GM18526 (cell line): Measurements from ENCODE around the gene MMP14.

Source experiments
- POLR2A ChIP-seq: IDR thresholded peaks from 3 replicates; pipeline ENCODE4 v1.6.1; 2011; ENCODE audit not compliant: insufficient read length; ENCODE audit errors: extremely low read depth

The MMP14 gene

GRCh38 chr14:22847661-22848341, 11.4 kb downstream of the MMP14 start:
- no peak for TF ChIP-seq POLR2A

DNA sequence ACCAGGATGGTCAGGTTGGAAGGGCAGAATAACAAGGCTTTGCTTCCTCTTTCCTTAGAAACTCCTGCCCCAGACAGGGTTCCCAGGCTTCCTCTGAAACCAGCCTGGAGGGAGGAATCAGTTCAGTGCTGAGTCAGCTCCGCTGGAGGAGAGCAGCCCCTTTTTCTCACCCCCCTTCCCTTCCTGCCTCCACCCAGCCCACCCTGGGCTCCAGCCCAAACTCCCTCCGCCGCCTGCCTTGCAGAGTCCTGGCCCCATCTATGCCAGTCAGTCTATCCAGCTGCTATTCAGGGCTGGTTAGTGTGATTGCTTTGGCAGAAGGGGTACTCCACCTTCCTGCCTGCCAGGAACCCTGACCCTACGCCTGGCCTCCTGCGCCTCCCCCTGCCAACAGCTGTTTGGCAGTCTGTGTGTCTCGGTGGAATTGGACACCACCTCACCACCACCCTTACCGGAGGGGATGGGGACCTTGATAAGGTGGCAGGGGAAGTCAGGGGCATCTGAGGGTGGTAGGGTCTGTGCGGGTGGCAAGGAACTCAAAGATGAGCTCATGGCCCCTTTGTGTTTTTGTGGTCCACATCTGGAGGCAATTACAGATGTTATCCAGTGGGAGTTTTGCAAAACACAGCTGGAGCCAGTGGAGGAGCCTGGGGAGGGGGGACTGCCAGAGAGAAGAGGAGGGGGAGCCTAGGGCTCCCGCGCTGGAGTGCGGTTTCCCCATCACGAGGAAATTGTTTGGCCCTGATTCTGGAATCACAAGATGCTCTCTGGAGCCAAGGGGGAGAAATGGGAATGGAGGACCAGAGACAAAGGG, 12.2 kb downstream of the MMP14 start:
- TF ChIP-seq POLR2A, result no peak

DNA sequence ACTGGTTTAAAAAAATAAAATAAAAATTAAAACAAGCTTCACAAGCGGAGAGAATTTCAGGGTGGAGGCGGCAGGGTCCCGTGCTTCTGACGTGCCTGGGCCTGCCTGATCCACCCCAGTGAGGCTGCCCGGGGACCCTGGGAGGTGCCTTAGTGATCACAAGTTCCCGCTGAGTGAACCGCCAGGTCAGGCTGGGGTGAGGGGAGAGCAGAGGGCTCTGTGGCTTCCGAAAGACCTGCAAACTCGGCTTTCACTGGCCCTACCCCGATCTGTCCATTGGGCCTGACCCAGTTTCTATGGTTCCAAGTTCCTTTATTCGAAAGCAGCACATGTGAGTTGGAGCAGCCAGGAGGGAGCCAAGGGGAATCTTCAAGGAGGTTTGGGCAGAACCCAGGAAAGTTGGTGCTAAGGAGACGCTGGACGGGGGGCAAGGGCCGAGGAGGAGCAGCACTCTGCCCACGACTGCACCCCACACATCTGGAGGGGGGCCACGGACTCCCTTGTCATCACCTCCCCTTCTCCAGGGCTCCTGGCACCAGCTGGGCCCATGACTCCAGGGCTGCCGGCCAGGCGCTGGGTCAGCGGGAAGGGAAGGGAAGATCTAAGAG, 12.9 kb downstream of the MMP14 start:
- TF ChIP-seq POLR2A, result no peak

- no peak for TF ChIP-seq POLR2A
Observed at GRCh38 chr14:22850944-22851764, 14.8 kb downstream of the MMP14 start.

DNA sequence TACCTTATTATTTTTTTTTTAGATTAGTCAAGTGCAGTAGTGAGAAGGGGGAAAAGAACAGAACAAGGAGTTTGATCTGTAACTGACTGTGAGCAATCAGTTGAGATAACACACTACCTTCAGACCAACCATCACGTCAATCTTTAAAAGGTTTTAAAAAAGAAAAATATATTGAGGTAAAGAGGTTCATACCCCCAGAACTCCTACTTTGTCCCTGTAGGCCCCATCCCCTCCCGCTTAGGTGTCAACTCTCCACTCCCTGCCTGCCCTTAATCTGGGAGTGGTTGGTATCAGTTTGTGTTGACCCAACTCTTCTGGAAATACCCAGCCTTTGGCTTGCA, 16.2 kb downstream of the MMP14 start:
- TF ChIP-seq POLR2A, result no peak

DNA sequence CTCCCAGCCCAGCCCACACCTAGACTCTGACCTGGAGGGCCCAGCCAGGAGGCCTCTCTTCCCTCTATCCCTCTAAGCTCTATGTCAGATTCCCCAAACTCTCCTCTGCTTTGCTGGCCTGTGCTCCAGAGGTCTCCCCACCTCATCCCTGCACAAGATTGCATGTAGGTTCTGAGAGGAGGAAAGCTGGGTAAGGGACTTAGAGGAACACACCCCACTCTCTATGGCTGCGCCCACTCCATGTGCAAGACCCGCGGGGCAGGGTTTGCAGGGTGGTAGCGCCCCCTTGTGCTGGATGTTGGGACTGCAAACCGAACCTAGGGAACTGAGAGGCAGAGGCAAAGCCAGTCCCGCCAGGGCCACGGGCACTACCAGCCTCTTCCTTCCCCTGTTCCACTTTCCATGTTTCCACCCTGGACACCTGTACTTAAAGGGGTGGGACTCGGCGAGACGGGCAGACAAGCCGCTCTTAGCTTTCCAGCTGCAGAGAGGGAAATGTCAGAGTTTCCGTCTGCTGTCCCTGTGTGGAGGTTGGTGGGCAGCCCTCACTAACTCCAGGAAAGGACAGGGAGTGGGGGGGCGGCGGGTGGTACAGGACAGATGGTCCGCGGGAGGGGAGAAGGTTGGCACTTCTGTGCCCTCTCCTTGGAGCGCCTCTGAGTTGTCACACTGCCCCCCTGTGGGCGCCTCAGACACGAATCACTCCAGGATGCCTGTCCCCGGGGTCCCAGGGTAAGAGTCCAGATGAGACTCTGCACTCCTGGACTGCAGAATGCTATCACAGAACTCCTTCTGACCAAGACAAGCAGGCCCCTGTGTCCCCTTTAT, 16.8 kb downstream of the MMP14 start:
- no peak for TF ChIP-seq POLR2A

GRCh38 chr14:22854963-22855724, 18.8 kb downstream of the MMP14 start:
- no peak for TF ChIP-seq POLR2A

DNA sequence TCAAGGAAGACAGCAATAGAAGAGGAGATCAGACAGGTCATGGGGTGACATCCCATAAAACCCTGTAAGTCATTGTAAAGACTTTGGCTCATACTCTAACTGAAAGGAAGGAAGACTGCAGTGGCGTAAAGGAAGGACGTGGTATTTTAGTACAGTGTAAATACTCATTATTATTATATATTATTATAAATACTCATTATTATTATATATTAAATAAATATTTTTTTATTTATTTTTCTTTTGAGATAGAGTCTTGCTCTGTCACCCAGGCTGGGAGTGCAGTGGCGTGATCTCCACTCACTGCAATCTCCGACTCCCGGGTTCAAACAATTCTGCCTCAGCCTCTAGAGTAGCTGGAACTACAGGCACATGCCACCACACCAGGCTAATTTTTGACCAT, 20.0 kb downstream of the MMP14 start:
- TF ChIP-seq POLR2A, result no peak

- TF ChIP-seq POLR2A, result no peak
Observed at GRCh38 chr14:22861651-22862050, 25.3 kb downstream of the MMP14 start.

GRCh38 chr14:22864979-22865378, 28.6 kb downstream of the MMP14 start:
- no peak for TF ChIP-seq POLR2A

- TF ChIP-seq POLR2A, result no peak
Observed at GRCh38 chr14:22865424-22866405, 29.3 kb downstream of the MMP14 start.

DNA sequence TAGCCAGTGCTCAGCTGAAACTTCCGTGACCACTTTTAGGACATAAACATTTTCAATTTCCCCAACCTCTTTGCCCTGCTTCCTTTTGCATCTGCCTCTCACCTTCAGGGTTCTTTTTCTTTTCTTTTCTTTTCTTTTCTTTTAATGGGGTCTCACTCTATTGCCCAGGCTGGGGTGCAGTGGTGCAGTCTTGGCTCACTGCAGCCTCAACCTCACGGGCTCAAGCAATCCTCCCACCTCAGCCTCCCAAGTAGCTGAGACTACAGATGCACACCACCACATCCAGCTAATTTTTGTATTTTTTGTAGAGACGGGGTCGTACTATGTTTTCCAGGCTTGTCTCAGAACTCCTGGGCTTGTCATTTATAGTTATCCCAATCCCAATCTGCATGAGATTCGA, 30.5 kb downstream of the MMP14 start:
- no peak for TF ChIP-seq POLR2A

DNA sequence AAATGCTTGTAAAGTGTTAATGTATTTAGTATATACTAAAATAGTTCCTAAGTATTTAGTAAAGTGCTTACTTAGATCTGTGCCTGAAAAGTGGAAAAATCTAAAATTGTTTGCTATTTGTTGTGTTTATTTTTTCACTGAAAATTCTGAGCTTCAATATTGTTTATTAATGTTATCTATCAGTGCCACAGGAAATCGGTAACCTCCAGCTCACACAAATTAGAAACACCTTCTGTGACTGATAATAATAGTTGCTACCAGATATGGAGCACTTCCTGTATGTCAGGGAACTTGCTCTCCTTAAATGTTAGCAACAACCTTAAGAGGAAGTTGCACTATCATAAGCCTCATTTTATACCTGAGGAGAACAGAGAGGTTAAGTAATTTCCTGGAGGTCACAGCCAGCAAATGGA, 34.4 kb downstream of the MMP14 start:
- no peak for TF ChIP-seq POLR2A
